OCI-LY1 (cell line): ENCODE results near the gene STK32C.

ENCODE experiments used
- EZH2 ChIP-seq: fragments of 200-600 bp; sonication (generic), shearing (Covaris generic); IDR thresholded peaks from 2 replicates; pipeline ENCODE4 v1.8.0; 2017; ENCODE audit warnings: borderline replicate concordance, mixed run types, mild to moderate bottlenecking, antibody characterized with exemption, low read length, moderate library complexity, mixed read lengths
- TF ChIP-seq, protein P1 (sequence below): fragments of 200-600 bp; sonication (generic), shearing (Covaris generic); IDR thresholded peaks from 2 replicates; pipeline ENCODE4 v1.5.1; 2017; ENCODE audit warnings: mild to moderate bottlenecking, antibody characterized with exemption, low read length, moderate library complexity, mixed read lengths

DNA sequence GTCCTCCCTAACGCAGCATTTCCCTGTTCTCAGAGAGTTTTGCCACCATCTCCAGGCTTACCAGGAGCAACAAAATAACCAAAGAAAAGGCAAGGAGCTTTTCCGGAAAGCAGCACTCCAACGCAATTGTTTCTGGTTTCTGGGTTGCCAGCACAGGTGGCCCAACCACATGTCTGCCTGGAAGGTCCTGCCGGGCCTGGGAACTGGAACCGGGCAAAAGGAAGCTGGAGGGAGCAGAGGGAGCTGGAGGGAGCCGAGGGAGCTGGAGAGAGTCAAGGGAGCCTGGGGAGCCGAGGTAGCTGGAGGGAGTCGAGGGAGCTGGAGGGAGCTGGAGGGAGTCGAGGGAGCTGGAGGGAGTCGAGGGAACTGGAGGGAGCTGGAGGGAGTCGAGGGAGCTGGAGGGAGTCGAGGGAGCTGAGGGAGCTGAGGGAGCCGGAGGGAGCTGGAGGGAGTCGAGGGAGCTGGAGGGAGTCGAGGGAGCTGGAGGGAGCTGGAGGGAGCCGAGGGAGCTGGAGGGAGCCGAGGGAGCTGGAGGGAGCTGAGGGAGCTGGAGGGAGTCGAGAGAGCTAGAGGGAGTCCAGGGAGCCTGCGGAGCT is 54.6 kb downstream of the STK32C start:
- TF ChIP-seq, protein P1, sequence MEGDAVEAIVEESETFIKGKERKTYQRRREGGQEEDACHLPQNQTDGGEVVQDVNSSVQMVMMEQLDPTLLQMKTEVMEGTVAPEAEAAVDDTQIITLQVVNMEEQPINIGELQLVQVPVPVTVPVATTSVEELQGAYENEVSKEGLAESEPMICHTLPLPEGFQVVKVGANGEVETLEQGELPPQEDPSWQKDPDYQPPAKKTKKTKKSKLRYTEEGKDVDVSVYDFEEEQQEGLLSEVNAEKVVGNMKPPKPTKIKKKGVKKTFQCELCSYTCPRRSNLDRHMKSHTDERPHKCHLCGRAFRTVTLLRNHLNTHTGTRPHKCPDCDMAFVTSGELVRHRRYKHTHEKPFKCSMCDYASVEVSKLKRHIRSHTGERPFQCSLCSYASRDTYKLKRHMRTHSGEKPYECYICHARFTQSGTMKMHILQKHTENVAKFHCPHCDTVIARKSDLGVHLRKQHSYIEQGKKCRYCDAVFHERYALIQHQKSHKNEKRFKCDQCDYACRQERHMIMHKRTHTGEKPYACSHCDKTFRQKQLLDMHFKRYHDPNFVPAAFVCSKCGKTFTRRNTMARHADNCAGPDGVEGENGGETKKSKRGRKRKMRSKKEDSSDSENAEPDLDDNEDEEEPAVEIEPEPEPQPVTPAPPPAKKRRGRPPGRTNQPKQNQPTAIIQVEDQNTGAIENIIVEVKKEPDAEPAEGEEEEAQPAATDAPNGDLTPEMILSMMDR: no peak
- TF ChIP-seq EZH2: no peak
